Lung (tissue), 12 donors: ENCODE data around the gene FUT2. TPM values are rescaled to one million over a fixed set of nuclear protein-coding genes. Genes with fewer than 3 reads are reported as not detected.

Experiments
- ATAC-seq: fragments of 200-7000 bp; cut with Tn5 transposase; one replicate; pipeline ENCODE4 v1.9.1; 2020; ENCODE audit warnings: moderate number of reproducible peaks; ENCODE audit not compliant: insufficient read depth, low FRiP score
- DNase-seq, 3 donors: peaks; one replicate each; pipeline ENCODE4 v3.0.0-alpha.2; 2013 to 2017
- H3K27ac ChIP-seq, 2 donors: one replicate each; pipeline ENCODE4 v1.5.1; 2013; ENCODE audit warnings: mild to moderate bottlenecking in 2 of 2, moderate library complexity in 2 of 2, control low read depth in 1 of 2, inconsistent platforms in 1 of 2, low read depth in 1 of 2, low read length in 1 of 2
- H3K27me3 ChIP-seq, 3 donors: one replicate each; pipeline ENCODE4 v1.5.1; 2013; ENCODE audit warnings: low read length in 2 of 3; ENCODE audit not compliant: control insufficient read depth in 3 of 3, insufficient read depth in 3 of 3
- H3K36me3 ChIP-seq, 4 donors: one replicate each; pipeline ENCODE4 v1.5.1; 2013; ENCODE audit warnings: low read length in 4 of 4, mild to moderate bottlenecking in 1 of 4, moderate library complexity in 1 of 4; ENCODE audit not compliant: control insufficient read depth in 4 of 4, insufficient read depth in 4 of 4
- H3K4me1 ChIP-seq, 5 donors: one replicate each; pipeline ENCODE4 v1.5.1; 2013; ENCODE audit warnings: low read length in 5 of 5, mild to moderate bottlenecking in 2 of 5, moderate library complexity in 1 of 5; ENCODE audit not compliant: control insufficient read depth in 5 of 5, insufficient read depth in 5 of 5
- H3K4me3 ChIP-seq: one replicate; pipeline ENCODE4 v1.5.1; 2013; ENCODE audit warnings: mild to moderate bottlenecking, control low read depth, moderate library complexity
- H3K9ac ChIP-seq, 2 donors: one replicate each; pipeline ENCODE4 v1.5.1; 2013; ENCODE audit warnings: low read length in 2 of 2, control low read depth in 1 of 2; ENCODE audit not compliant: insufficient read depth in 1 of 2
- H3K9me3 ChIP-seq, 4 donors: one replicate each; pipeline ENCODE4 v1.5.1; 2013; ENCODE audit warnings: low read length in 3 of 4, mild to moderate bottlenecking in 1 of 4, moderate library complexity in 1 of 4; ENCODE audit not compliant: control insufficient read depth in 4 of 4, insufficient read depth in 3 of 4
- WGBS, 2 donors: extraction: QIAGEN DNeasy Blood & Tissue Kit; methylation state at CpG; one replicate each; pipeline ENCODE4 v1.1.7; 2013; 5-methylcytosine and 5-hydroxymethylcytosine counted together
- polyA plus RNA-seq, 2 donors: library from polyadenylated mRNA; stranded (reverse); fragments of 200-250 nt; gene quantifications; one replicate each; pipeline ENCODE4 v1.2.1, GENCODE V29; 2013
- total RNA-seq, 2 donors: library from RNA; depleted of rRNA in 1 of 2; stranded (reverse); fragments of >200 nt in 1 of 2; gene quantifications; one replicate each; pipeline ENCODE4 v1.2.1, GENCODE V29; 2014 to 2021
- TF ChIP-seq, protein P1 (sequence below): IDR thresholded peaks from 2 replicates; pipeline ENCODE4 v1.5.1; 2012; ENCODE audit warnings: mild to moderate bottlenecking; ENCODE audit errors: control extremely low read depth, extremely low read depth
- donor health status: control.
- donor health status: control.
- donor health status: Bipolar disorder and iron deficiency.
- donor health status: healthy.
- donor health status: DM: yes; HTN: yes; CAD: no.

FUT2 gene
- total and polyA plus RNA-seq, 4 donors, result 0.40 to 6.5 (median 5.0) TPM

DNA sequence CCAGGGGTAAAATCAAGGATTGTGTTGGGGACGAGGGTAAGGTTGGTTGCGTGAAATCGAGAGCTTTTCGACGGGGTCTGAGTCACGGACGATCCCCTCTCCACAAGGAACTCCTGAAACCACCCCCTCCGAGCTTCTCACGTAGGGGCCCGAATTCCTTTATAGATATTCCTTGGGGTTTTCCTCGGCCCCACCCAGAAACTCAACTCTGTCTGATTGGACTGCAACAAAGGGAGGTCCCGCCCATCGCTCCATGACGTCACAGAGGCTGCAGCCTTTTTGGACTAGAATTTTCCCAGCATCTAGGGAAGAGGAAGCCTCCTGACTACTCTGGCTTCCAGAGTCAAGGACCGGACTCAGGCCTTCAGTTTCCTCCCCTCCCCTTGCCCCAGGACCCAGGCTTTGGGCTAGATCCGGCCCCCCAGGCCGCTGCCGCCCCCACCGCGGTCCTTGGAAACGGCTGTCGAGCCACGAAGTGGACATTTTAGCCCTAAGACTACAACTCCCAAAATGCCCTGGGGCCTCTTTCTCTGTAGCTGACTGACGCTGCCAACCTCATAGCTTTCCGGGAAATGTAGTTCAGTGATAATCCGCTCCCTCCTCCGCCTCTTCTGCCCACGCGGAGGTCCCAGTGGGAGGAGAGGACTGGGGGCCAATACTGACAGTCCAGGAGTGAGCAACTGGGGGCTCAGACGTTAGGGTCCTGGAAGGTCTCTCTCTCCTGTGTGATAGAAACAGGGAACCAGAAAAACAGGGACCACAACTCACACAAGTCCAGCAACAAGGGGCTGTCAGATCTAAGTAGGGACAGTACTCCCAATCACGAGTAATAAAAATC, 51.2 kb downstream of the FUT2 start, which contains the start of gene IZUMO1:
IZUMO1 (minus strand) TSS at position 172 of the 838 bp plus-strand sequence. CDS start 1,050 bp downstream, outside the sequence.
- WGBS, 2 donors, result 19 to 28% methylated on average over 31 of the region's 31 CpGs

DNA sequence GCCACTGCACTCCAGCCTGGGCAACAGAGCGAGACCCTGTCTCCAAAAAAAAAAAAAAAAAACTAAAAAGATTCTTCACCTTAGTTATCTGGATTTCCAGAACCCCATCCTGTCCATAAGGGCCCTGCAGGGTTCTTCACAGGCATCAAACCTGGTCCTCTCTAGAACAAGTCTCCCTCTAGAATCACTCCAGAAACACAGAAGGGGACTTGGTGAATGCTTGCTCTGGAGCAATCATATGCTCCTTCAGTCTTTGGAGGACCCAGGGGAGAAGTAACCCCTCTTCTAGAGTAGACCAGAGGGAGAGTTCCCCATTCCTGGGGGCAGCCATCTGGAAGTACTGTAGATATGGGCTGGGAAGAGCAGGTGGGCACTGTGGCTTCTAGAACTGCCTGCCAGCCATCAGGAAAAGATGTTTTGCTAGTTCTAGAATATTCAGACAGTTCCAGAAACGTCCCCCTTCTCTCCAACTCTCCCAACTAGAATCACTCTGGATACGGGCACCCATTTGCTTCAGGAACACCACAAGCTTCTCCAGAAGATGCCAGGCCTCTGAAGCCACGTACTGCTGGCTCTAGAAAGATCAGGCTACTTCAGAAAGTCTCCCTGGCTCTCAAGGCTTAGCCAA, 53.9 kb downstream of the FUT2 start:
- WGBS, 2 donors, result 71 to 79% methylated on average over 4 of the region's 4 CpGs
- peaks cover 0 to 2% (median 0%) of the 10 kb centered on the region in 4 donors for H3K9me3 ChIP-seq
- H3K36me3 ChIP-seq, result peaks cover 0 to 10% (median 0%) of the 10 kb centered on the region in 4 donors
- DNase-seq, result no peak
- peaks cover 0 to 21% (median 13%) of the 10 kb centered on the region in 3 donors for H3K27me3 ChIP-seq
- H3K27ac ChIP-seq, result no peak overlapping the region
- TF ChIP-seq, protein P1, sequence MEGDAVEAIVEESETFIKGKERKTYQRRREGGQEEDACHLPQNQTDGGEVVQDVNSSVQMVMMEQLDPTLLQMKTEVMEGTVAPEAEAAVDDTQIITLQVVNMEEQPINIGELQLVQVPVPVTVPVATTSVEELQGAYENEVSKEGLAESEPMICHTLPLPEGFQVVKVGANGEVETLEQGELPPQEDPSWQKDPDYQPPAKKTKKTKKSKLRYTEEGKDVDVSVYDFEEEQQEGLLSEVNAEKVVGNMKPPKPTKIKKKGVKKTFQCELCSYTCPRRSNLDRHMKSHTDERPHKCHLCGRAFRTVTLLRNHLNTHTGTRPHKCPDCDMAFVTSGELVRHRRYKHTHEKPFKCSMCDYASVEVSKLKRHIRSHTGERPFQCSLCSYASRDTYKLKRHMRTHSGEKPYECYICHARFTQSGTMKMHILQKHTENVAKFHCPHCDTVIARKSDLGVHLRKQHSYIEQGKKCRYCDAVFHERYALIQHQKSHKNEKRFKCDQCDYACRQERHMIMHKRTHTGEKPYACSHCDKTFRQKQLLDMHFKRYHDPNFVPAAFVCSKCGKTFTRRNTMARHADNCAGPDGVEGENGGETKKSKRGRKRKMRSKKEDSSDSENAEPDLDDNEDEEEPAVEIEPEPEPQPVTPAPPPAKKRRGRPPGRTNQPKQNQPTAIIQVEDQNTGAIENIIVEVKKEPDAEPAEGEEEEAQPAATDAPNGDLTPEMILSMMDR, result no peak
- H3K4me1 ChIP-seq, result peaks cover 0 to 23% (median 7%) of the 10 kb centered on the region in 5 donors
- no peak for ATAC-seq
- H3K9ac ChIP-seq, result no peak overlapping the region
- H3K4me3 ChIP-seq, result no peak overlapping the region

More for the DNA sequence above, 51.2 kb downstream of the FUT2 start, which contains the start of gene IZUMO1:
- Histone ChIP-seq H3K4me3 (no peak within 1 kb of the TSS), H3K27me3 (peaks cover 0 to 17% (median 6%) of the 10 kb centered on the region in 3 donors), H3K9me3 (peaks cover 0 to 2% (median 0%) of the 10 kb centered on the region in 4 donors), H3K36me3 (peaks cover 0 to 10% (median 0%) of the 10 kb centered on the region in 4 donors), H3K27ac (peak within 1 kb of the TSS; percentile 65 to 67), H3K9ac (no peak within 1 kb of the TSS), H3K4me1 (peaks cover 0 to 10% (median 0%) of the 10 kb centered on the region in 5 donors)
- TF ChIP-seq, protein P1, result no peak
- DNase-seq (peak; percentile 81 to 88 (median 87)), ATAC-seq (peak; percentile 81)

DNA sequence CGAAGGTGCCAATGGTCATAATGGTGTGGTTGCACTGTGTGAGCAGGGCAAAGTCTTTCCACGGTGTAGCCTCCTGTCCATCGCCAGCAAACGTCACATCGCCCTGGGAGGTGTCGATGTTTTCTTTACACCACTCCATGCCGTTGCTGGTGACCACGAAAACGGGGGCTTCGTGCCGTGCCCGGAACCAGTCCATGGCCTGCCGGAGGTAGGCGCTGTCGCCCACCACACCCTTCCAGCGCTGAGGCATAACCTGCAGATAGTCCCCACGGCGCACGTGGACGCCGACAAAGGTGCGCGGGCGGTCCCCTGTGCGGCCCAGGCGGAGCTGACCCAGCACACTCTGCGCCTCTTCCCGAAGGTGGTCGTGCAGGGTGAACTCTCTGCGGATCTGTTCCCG, 54.6 kb downstream of the FUT2 start:
- H3K4me3 ChIP-seq, result no peak overlapping the region
- WGBS, 2 donors, result 93 to 98% methylated on average over 31 of the region's 31 CpGs
- ATAC-seq (no peak), DNase-seq (no peak)
- H3K36me3 ChIP-seq, result peaks cover 0 to 10% (median 0%) of the 10 kb centered on the region in 4 donors
- H3K4me1 ChIP-seq, result peaks cover 0 to 22% (median 7%) of the 10 kb centered on the region in 5 donors
- TF ChIP-seq, protein P1, result no peak
- H3K9ac ChIP-seq, result no peak overlapping the region
- H3K27me3 ChIP-seq, result peaks cover 0 to 18% (median 13%) of the 10 kb centered on the region in 3 donors
- H3K9me3 ChIP-seq, result peaks cover 0 to 2% (median 0%) of the 10 kb centered on the region in 4 donors
- no peak overlapping the region for H3K27ac ChIP-seq
